Psoas muscle (tissue), 8 donors: Measurements from ENCODE around the gene PPP1R9A. TPM values are rescaled to one million over a fixed set of nuclear protein-coding genes. Genes with fewer than 3 reads are reported as not detected.

Source experiments
- ATAC-seq, 4 donors: fragments of 200-7000 bp; cut with Tn5 transposase; one replicate each; pipeline ENCODE4 v1.9.1; 2020; ENCODE audit warnings: moderate library complexity in 3 of 4, mild to moderate bottlenecking in 2 of 4
- DNase-seq, 2 donors: peaks; one replicate each; pipeline ENCODE4 v3.0.0-alpha.2; 2020
- H3K27ac ChIP-seq: fragments of 200-600 bp; one replicate; pipeline ENCODE4 v1.8.0; 2022
- H3K27me3 ChIP-seq, 3 donors: fragments of 200-600 bp in 1 of 3; one replicate each; pipeline versions ENCODE4 v1.6.1 to v1.8.0; 2013 to 2022; ENCODE audit warnings: low read length in 2 of 3, mild to moderate bottlenecking in 2 of 3, moderate library complexity in 1 of 3; ENCODE audit not compliant: insufficient read depth in 3 of 3
- H3K36me3 ChIP-seq, 2 donors: fragments of 200-600 bp in 1 of 2; one replicate each; pipeline versions ENCODE4 v1.6.1 to v1.8.0; 2013 to 2022; ENCODE audit warnings: low read depth in 1 of 2, mild to moderate bottlenecking in 1 of 2, moderate library complexity in 1 of 2; ENCODE audit not compliant: insufficient read depth in 1 of 2
- H3K4me1 ChIP-seq: fragments of 200-600 bp; one replicate; pipeline ENCODE4 v1.8.0; 2022
- H3K4me3 ChIP-seq: fragments of 200-600 bp; one replicate; pipeline ENCODE4 v1.8.0; 2022; ENCODE audit warnings: mild to moderate bottlenecking
- H3K9me3 ChIP-seq: fragments of 200-600 bp; one replicate; pipeline ENCODE4 v1.8.0; 2022
- WGBS, 3 donors: extraction: QIAGEN DNeasy Blood & Tissue Kit; methylation state at CpG; one replicate each; pipeline versions ENCODE4 v1.1.6 to v1.1.7; 2013; 5-methylcytosine and 5-hydroxymethylcytosine counted together
- intact Hi-C, 2 donors: fragments of 100-400 bp; cut with DNase I; formaldehyde crosslinking; loops; one replicate each; pipeline versions ENCODE4 v1.11.0 to v1.14.2; 2022
- polyA plus RNA-seq, 3 donors: library from polyadenylated mRNA; stranded (reverse); fragments of 200-250 nt; gene quantifications; one replicate each; pipeline ENCODE4 v1.2.3, GENCODE V29; 2013
- total RNA-seq, 4 donors: library from RNA; stranded (reverse); fragmentation: NEBNext Ultra II Directional in 2 of 4; extraction: Animal tissue kit (Norgen Biotek cat#: 25700) in 2 of 4; gene quantifications; one replicate each; pipeline versions ENCODE4 v1.2.1 to v1.2.4, GENCODE V29; 2021 to 2023
- TF ChIP-seq, protein P1 (sequence below): fragments of 200-600 bp; IDR thresholded peaks from one replicate; pipeline ENCODE4 v1.8.0; 2022; ENCODE audit warnings: antibody characterized with exemption
- donor health status: healthy with polysubstance abuse.
- donor health status: DM: no; HTN: no; CAD: no; lungs with moderate emphysema.
- donor health status: Bipolar disorder and iron deficiency.
- donor health status: healthy.
- donor health status: DM: yes; HTN: yes; CAD: no.
- donor health status: DM: no; HTN: no; CAD: no.
- donor health status: DM: no; HTN: no; CAD: no.
- donor health status: DM: yes; HTN: yes; CAD: no.

PPP1R9A gene
- total and polyA plus RNA-seq, 7 donors = 1.1 to 18.6 (median 13.5) TPM

GRCh38 chr7:95191795-95192194 is 284.4 kb downstream of the PPP1R9A start:
- ATAC-seq (no peak), DNase-seq (no peak)
- intact Hi-C loops = no loop called here
- Histone ChIP-seq H3K9me3 (no peaks in the 10 kb centered on the region), H3K4me3 (no peak overlapping the region), H3K27me3 (no peaks in the 10 kb centered on the region), H3K27ac (no peak overlapping the region), H3K4me1 (no peaks in the 10 kb centered on the region), H3K36me3 (no peaks in the 10 kb centered on the region)
- TF ChIP-seq, protein P1, sequence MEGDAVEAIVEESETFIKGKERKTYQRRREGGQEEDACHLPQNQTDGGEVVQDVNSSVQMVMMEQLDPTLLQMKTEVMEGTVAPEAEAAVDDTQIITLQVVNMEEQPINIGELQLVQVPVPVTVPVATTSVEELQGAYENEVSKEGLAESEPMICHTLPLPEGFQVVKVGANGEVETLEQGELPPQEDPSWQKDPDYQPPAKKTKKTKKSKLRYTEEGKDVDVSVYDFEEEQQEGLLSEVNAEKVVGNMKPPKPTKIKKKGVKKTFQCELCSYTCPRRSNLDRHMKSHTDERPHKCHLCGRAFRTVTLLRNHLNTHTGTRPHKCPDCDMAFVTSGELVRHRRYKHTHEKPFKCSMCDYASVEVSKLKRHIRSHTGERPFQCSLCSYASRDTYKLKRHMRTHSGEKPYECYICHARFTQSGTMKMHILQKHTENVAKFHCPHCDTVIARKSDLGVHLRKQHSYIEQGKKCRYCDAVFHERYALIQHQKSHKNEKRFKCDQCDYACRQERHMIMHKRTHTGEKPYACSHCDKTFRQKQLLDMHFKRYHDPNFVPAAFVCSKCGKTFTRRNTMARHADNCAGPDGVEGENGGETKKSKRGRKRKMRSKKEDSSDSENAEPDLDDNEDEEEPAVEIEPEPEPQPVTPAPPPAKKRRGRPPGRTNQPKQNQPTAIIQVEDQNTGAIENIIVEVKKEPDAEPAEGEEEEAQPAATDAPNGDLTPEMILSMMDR = no peak

- no peaks in the 10 kb centered on the region for H3K27me3 ChIP-seq
These were observed 291.5 kb downstream of the PPP1R9A start for GRCh38 chr7:95198863-95199262.

DNA sequence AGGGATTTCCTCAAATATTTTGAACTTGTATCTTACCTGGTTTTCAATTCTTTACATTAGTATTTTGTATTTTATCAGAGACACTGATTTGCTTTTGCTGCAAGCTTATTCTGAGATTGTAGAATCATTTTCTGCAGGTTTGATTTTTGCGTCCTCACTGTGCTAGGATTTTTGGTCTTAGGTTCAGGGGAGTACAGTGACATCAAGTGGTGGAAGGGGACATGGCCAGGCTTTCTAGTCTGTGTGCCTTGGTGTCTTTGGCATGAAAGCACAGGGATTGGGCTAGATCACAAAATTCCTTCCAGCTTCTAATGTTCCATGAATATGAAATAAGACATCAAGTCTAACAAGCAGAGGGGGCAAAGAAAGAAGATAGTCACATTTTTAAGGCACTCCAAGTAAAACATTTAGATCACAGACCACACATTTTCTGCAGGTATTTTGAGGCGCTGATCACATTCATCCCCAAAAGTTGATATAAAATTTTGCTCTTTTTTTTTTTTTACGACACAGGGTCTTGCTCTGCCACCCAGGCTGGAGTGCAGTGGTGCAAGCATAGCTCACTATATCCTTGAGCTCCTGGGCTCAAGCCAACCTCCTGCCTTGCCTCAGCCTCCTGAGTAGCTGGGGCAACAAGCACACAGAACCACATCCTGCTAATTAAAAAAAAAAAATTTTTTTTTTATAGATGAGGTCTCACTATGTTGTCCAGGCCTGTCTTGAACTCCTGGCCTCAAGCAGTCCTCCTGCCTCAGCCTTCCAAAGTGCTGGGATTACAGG is 292.6 kb downstream of the PPP1R9A start:
- DNase-seq = peak in 1 of 2 donors; percentile 19
- H3K27ac ChIP-seq = no peak overlapping the region
- intact Hi-C loops = loop anchor here in 1 of 2 donors (5.0 to 10.0 kb wide), 2 partner anchors 295 to 748 kb away; partner anchors contain the start of gene PPP1R9A
- WGBS, 3 donors = 53 to 64% (median 54%) methylated on average over 3 of the region's 3 CpGs
- no peaks in the 10 kb centered on the region for H3K4me1 ChIP-seq
- TF ChIP-seq, protein P1 = peak; percentile 75
- peak; percentile 73 to 93 (median 78) for ATAC-seq
- no peaks in the 10 kb centered on the region for H3K27me3 ChIP-seq
- H3K36me3 ChIP-seq = no peaks in the 10 kb centered on the region
- H3K9me3 ChIP-seq = no peaks in the 10 kb centered on the region
- H3K4me3 ChIP-seq = no peak overlapping the region

More at GRCh38 chr7:95198863-95199262, 291.5 kb downstream of the PPP1R9A start:
- 58 to 72% (median 68%) methylated on average over 1 of the region's 1 CpG for WGBS, 3 donors
- no peaks in the 10 kb centered on the region for H3K36me3 ChIP-seq
- intact Hi-C loops = loop anchor here in 1 of 2 donors (5.0 kb wide), 1 partner anchor 747 kb away; no protein-coding TSS in a partner anchor
- H3K27ac ChIP-seq = no peak overlapping the region
- DNase-seq = no peak
- H3K9me3 ChIP-seq = no peaks in the 10 kb centered on the region
- no peak for ATAC-seq
- no peak overlapping the region for H3K4me3 ChIP-seq
- no peaks in the 10 kb centered on the region for H3K4me1 ChIP-seq
- TF ChIP-seq, protein P1 = no peak

DNA sequence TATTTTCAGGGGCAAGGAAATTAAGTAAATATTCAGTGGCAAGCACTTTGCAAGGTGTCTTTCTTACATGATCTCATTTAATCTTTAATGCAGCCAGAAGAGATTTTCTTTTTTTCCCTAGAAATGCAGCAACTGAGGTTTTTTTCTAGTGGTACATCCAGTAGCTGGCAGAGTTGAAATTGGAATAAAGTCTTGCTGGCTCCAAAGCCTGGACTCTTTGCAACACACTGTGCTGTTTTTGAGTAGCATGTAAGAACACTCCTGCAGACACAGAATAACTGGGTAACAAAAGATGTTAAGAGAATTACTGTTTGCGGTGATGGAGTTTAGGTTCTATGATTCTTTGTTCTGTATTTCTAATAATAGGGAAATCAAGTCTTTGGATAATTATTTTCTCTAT is 293.3 kb downstream of the PPP1R9A start:
- ATAC-seq (no peak), DNase-seq (no peak)
- Histone ChIP-seq H3K4me1 (no peaks in the 10 kb centered on the region), H3K9me3 (no peaks in the 10 kb centered on the region), H3K4me3 (no peak overlapping the region), H3K27ac (no peak overlapping the region), H3K27me3 (no peaks in the 10 kb centered on the region), H3K36me3 (no peaks in the 10 kb centered on the region)
- WGBS, 3 donors = 53 to 85% (median 67%) methylated on average over 1 of the region's 1 CpG
- TF ChIP-seq, protein P1 = no peak
- intact Hi-C loops = loop anchor here in 1 of 2 donors (10.0 kb wide), 1 partner anchor 296 kb away; the partner anchor contains the start of gene PPP1R9A
